NCI-H2081 treated with DMSO at 0.1 percent for 48 hours (cell line): ENCODE data around the gene ASB18.

ENCODE experiments used
- DNase-seq: peaks from one replicate; lab custom pipeline; 2025; lab: John Stamatoyannopoulos, UW

The ASB18 gene

GRCh38 chr2:236240228-236240990, 23.8 kb downstream of the ASB18 start:
- DNase-seq = no peak

- no peak for DNase-seq
Observed at GRCh38 chr2:236239276-236240065, 24.7 kb downstream of the ASB18 start.

GRCh38 chr2:236238751-236239150, 25.5 kb downstream of the ASB18 start:
- no peak for DNase-seq

DNA sequence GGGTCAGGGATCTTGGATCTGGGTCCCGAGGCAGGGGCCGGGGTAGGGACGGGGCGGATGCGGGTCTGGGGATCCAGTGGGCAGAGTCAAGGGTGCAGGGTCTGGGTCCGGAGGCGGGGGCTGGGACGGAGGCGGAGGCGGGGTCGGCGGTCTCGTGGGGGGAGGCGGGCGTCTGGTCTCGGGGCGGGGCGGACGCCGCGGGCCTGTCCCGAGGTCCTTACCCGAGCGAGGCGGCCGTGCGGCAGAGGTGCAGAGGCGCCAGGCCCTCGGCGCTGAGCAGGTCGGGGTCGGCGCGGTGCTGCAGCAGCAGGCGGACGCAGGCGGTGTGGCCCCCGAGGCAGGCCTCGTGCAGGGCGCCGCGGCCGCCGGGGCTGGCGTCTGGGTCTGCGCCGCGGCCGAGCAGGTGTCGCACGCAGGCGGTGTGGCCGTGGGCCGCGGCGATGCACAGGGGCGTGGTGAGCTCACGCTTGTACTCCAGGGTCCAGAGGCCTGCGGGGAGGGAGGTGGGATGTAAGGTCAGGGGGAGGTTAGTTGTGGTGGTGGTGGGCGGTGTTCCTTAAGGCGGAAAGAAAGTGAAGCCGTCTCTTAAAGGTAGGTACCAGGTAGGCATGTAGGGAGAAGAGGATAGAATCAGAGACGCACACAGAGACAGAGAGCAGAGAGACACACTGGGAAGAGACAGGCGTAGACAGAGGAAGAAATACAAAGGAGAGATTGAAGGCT, 26.6 kb downstream of the ASB18 start:
- DNase-seq = no peak

- DNase-seq = no peak
Observed at GRCh38 chr2:236236559-236237452, 27.4 kb downstream of the ASB18 start.

DNA sequence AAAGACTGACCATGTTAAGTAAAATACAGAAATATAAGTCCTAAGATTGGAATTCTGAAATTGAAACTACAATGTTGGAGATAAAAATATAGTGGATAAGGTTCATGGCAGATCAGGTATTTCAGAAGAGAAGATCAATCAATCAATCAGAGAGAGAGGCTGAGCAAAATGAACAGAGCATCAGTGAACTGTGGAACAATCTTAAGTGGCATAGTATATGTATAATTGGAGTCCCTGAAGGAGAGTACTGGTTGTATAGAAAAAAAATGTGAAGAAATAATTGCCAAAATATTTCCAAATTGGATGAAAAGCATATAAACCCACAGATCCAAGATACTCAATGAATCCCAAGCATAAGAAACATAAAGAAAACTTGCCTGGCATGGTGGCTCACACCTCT, 35.0 kb downstream of the ASB18 start:
- no peak for DNase-seq

DNA sequence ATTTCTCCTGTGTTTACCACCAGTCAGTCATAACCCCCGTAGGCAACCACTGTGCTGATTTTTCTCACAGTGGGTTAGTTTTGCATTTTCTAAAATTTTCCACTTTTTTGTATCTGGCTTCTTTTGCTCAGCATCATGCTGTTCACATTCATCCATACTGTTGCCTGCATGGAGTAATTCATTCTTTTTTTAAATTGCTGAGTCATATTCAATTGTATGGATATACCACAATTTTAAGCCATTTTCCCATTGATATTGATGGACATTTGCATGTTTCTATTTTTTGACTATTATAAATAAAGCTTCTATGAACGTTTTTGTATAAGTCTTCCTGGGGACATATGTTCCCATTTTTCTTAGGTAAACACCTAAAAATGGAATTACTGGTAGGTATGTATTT, 40.5 kb downstream of the ASB18 start:
- DNase-seq = no peak

DNA sequence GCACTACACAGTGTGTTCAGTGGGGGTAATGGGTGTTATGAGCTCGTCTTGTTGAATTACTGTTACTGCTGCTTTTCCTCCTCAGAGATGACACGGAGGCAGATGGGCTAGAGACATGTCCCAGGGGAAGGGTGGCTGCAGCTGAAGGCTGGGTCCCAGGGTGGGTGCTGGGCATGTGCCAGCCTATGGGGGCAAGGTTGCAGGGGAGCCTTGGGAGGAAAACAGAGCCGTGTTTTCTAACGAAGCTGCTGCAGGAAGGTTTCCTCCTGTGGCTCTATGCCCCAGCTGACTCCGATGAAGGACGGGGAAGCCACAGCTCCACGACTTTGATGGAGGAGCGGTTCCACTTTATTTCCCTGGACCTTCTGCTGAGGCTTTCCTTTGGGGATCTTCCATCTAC, 42.4 kb downstream of the ASB18 start:
- no peak for DNase-seq

DNA sequence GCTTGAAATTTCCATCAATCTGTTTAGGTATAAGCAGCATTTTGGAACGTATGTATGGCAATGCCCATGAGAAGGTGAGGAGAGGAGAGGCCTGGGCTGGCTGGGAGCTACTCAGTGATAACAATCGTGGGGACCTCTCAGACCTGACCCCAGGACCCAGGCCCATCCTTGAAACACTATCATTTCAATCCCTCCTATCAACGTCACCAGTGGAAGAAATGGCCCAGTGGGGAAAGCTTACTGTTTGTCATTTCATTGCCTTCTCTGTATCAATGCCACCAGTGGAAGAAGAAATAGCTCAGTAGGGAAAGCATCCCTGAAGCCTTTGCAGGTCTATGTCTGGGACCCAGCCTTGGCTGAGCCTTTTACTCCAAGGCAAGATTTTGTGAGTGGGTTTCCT, 44.8 kb downstream of the ASB18 start:
- no peak for DNase-seq

DNA sequence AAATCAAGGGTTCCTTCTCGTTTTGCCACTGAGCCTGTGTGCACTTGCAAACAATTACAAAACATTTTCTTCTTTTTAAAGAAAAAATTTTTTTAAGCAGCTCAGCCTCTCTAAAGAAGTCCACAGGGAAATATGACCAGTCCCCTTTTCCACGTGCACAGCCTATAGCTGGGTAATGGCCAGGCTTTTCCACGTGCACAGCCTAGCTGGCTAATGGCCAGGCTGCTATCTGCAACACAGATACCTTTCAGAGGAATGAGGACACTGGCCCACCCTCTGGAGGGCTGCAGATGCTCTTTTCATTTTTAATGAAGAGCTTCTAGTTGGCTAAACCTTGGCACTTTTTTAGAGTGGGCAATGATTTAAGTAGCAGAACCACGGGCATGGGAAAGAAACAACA, 46.3 kb downstream of the ASB18 start:
- no peak for DNase-seq

GRCh38 chr2:236216711-236217110, 47.5 kb downstream of the ASB18 start:
- no peak for DNase-seq

DNA sequence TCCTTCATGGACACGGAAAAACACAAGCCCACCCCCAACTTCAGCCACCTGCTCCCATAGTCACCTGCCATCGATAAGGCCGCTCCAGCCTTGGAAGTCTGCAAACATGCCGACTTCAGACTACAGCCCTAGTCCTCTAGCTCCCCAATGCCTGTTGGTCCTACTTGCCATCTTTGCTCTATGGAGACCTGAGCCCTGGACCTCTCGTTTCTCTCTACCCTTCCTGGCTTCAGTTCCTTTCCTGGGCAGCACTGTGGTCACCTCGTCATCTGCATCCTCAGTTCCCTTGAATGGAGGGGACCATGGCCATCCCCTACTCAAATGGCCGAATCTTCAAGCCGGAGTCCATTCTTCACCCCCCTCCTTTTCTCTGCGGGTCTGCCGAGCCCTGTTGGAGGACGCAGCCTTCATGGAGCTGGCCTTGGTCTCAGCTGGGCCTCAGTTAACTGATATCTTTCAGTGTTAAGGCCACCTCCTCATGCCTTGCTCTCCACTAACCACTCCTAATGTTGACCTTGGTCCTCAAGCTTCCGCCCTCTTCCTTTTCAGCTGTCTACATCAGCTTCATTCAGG, 48.4 kb downstream of the ASB18 start:
- DNase-seq = no peak

DNA sequence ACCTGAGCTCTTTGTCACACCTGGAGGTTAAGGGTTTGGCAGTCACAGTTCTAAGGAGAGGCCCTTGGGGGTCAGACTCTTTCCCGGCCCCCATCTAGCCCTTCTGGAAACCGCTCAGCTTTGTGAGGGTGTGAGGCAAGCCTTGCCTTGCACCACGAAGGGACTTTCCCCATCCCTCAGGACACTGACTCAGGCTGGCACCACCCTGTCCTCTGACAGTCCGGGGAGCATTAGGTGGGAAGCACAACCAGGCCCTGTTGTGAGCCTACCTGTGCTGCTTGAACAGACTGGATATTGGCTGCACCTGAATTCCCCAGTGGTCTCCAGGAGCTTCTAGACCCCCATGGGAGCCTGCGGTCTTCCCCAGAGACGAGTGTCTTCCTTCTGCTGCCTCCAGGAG, 49.0 kb downstream of the ASB18 start:
- DNase-seq = no peak

DNA sequence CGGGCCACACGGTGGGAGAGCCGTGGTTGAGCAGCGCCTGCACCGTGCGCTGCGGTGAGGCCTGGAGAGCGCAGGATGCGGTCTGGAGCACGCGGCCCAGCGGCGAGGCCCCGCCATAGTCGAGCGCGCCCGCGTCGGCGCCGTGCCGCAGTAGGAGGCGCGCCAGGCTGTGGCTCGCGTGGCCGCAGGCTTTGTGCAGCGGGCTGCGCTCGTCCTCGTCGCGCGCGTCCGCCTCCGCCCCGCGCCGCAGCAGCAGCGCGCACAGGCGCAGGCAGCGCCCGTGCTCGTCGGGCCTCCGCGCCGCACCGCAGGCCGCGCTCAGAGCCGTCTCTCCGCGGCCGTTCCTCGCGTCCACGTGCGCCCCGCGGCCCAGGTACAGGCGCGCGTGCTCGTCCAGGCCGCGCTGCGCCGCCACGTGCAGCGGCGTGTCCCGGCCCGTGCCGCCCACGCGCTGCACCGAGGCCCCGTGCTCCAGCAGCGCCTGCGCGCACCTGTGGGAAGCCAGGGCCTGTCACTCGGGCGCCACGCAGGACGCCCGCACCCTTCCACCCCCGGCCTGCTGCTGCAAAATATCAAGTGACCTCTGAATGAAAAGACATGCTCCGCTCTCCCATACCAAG, 49.7 kb downstream of the ASB18 start:
- no peak for DNase-seq

DNA sequence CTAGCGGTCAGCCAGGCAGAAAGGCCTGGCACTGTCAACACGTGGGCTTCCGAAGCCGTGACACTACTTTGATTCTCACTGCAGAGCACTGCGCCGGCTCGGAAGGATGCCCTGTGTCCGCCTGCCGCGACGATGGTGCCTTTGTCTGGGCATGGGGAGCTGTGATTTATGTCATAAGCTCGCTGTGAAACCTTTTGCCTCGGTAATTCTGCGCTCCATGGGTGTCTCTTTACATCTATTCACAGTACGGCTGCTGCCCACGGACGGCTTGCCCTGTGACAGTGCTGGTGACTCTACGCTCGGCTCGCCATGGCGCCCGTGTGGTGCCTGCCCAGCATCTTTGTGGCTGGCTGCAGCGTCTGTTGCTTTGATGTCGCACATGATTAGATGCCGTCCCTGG, 52.9 kb downstream of the ASB18 start:
- no peak for DNase-seq

GRCh38 chr2:236210536-236210935, 53.7 kb downstream of the ASB18 start:
- DNase-seq = no peak

DNA sequence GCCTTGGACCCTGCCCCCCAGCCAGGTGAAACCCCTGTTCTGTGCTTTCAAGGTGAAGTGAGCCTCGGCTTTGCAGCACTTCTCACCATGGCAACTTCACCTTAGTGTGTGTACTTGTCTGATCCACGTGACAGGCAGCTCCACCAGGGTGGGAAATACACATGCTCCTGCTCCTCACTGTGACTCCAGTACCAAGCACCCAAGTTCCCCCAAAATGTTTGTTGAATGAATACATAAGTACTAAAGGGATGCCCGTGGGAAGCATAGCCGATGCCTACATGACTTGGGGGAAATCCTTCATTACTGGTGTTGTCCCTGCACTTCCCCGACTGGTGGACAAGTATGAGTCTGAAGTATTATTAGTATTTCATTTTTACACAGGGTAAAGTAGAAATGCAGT, 54.2 kb downstream of the ASB18 start:
- DNase-seq = no peak

DNA sequence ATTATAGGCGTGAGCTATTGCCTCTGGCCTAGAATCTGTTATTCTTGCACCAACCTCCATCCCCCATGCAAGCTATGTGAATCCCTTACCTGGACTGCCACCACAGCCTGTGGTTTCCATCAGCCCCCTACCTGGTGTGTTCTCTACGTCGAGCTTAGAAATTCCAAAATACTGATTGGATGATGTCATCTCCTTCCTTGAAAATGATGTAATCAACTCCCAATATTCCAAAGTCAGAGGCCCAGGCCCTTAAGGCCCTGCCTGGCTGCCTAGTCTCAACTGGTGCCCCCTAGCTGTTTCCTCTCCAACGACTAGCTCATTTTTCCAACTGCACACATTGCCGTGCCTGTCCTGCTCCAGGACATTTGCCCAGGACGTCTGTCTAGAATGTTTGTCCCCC, 54.7 kb downstream of the ASB18 start:
- DNase-seq = no peak

GRCh38 chr2:236208019-236208926, 55.9 kb downstream of the ASB18 start:
- DNase-seq = no peak

GRCh38 chr2:236207472-236207871, 56.7 kb downstream of the ASB18 start:
- DNase-seq = no peak
